Heart left ventricle (tissue), 13 donors: ENCODE measurements around the gene RDM1.

Source experiments
- CTCF ChIP-seq, 12 donors: fragments of 200-600 bp; sonication (generic) in 4 of 12; IDR thresholded peaks; one replicate each; pipeline versions ENCODE4 v1.5.0 to v1.8.0; 2018 to 2022; ENCODE audit warnings: antibody characterized with exemption in 12 of 12, mild to moderate bottlenecking in 5 of 12
- POLR2A ChIP-seq, 2 donors: fragments of 450-650 bp; IDR thresholded peaks; one replicate each; pipeline ENCODE4 v1.6.1; 2017; ENCODE audit warnings: antibody characterized with exemption in 2 of 2, mild to moderate bottlenecking in 2 of 2, moderate library complexity in 2 of 2
- donor health status: ischemic (EF 13 %, LVEDD 7.1; RV severe dilation, severe dysfunction).
- donor health status: DM: no; HTN: yes; CAD: no.
- donor health status: DM: no; HTN: no; CAD: no.
- donor health status: ischemic (EF 25% LVEDD 6.9; RV normal size, moderate dysfunction).
- donor health status: ischemic (EF 25% LVEDD 5.7; RV mildly dilated, moderate dysfunction).
- donor health status: ischemic (EF 35%, LVEDD 5.7; RV mildly dilated, moderate dysfunction).
- donor health status: nonischemic (EF 11% LVEDD 7.7; RV severe dilation, severe dysfunction).
- donor health status: DM: yes; HTN: yes; CAD: no.
- donor health status: PGD.
- donor health status: ischemic (EF 29% LVEDD 5.4; RV normal size, mild dysfunction).
- donor health status: nonischemic (EF 23%, LVEDD 6.1; RV moderate dilation, normal function).

- TF ChIP-seq CTCF (IDR thresholded peaks at IDR 0.05) (no peak), POLR2A (IDR thresholded peaks at IDR 0.05) (no peak)
Observed at GRCh38 chr17:35890774-35891155, 39.8 kb downstream of the RDM1 start.
